Raji (cell line): Measurements from ENCODE around the gene FLNB.

Experiments
- POLR2A ChIP-seq: IDR thresholded peaks from 2 replicates; pipeline ENCODE4 v1.6.1; 2011; ENCODE audit warnings: low read depth, low read length, control low read depth; ENCODE audit not compliant: insufficient read depth

The FLNB gene

DNA sequence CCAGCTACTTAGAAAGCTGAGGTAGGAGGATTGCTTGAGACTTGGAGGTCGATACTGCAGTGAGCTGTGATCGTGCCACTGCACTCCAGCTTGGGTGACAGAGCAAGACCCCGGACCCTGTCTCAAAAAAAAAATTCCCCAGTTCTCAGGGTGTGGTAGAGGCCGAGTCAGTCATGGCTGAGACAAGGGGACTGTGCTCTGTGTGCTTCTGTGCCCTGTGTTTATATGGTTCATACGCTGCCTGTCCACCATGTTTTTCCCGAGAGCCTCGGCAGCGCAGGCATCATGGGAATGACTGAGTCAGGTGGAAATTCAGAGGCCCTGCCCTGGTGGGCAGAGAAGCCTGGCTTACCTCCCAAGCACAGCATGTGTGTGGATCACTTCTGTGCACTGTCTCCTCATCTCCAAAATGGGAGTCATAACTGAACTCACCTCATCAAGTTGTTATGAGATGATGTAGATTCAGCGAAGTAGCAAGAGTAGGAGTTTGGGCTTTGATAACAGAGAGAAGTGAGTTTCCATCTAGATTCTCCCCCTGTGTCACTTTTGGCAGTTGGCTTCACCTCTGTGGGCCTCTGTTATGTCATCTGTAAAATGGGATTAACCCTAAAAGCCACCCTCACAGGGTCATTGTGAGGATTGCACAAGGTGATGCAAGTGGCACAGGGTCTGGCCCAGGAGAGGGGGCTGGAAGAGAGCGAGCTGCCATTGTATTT is 56.9 kb downstream of the FLNB start:
- no peak for TF ChIP-seq POLR2A

DNA sequence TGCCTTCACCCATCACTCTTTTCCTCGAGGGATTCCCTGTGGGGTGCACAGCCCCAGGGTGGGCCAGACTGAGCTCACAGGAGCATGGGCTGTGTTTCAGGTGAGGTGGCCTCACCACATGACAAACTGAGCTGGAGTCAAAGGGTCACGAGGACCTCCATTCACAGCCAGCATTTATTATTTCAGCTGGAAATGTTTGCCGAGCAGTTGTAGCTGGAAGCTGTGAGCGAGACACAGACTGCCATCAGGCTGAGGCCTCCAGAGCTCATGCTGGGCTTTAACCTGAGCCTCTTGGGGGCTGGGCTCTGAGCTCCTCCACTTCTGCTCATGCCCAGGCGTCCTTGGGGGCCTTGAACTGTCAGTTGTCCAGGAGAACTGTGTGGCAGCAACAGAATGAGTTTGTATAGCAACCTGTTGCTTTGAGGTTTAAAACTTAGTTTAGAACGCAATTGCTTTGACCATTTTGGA is 57.5 kb downstream of the FLNB start:
- TF ChIP-seq POLR2A = no peak

DNA sequence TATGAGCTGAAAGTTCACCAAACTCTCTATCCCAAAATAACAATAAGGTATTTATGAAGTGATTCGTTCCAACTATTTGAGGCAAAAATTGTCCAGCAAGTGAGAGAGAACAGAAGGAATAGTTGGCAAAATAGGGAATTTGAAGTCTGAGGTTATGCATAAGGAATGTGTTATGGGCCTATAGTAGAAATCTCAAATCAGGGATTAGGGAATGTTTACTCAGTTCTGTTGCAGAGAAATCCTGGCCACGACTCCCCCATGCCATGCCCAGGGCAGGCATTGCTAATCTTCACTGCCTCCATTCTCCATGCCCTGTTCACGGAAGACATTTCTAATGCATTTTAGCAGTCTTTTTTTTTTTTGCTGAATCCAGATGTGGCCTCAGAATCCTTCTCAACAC is 58.6 kb downstream of the FLNB start:
- TF ChIP-seq POLR2A = no peak

DNA sequence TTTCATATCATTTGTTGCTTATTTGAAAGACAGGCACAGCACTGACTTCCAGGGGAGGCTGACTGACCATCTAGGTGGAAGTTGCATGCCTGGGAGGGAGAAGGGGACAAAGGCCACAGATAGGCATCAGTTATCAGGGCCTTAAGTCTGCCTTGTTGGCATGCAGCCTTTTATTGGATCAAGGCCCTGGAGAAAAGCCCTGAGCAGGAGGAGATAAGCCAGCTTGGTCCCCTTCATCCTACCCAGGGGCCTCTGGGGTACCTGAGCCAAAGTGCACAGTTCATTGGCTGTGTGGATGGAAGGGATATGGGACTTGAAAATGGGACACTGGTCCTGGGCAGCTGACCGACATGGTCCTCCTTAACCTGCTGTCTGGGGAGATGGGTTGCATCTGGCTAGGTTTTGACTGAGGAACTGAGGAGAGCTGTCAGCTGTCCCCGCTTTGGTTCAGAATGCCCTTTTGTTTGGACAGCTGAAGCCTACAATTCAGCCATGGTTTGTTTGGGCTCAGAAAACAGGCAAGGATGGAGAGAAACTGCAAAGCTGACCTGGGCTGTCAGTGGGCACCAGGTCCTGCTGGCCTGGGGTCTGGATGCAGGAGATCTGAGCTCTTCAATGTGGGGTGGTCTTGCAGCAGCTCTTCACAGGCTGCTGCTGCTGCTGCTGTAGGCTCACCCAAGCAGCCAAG is 60.0 kb downstream of the FLNB start:
- no peak for TF ChIP-seq POLR2A

- TF ChIP-seq POLR2A = no peak
Observed at GRCh38 chr3:58071480-58071971, 63.3 kb downstream of the FLNB start.

DNA sequence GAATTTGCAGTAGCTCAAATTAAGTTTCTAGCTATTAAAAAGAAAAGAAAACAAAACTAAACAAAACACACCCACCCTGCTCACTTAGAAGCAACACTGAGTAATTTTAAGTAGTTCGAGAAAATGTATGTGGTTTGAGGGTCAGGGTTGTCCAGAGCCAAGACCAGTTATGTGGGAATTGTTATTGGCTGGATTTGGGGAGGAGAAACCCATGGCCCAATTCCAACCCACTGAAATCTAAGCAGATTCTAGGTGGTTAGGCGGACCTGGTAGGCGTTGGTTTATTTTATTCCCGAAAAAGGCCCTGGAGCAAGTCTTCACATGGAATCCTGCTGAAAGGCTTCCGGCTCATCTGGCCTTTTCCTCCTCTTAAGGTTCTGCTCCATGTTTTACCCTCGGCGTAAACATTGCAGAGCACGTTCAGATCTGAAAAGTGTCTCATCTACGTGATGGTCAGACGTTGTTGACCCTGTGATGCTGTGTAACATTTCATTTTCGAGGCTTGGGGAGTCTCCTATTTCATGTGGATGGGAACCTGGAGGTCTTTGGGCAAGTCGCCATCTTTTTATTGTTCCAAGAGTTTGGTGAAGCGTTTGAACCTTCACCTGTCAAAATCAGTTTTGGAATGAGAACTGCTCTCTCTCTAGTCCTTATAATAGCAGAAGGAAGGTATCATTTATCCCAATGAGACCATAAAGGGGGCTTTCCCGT is 64.0 kb downstream of the FLNB start:
- TF ChIP-seq POLR2A = no peak

GRCh38 chr3:58072763-58073130 is 64.5 kb downstream of the FLNB start:
- no peak for TF ChIP-seq POLR2A

- TF ChIP-seq POLR2A = no peak
Observed at GRCh38 chr3:58073301-58074108, 65.3 kb downstream of the FLNB start.

- no peak for TF ChIP-seq POLR2A
Observed at GRCh38 chr3:58074116-58074715, 66.0 kb downstream of the FLNB start.

DNA sequence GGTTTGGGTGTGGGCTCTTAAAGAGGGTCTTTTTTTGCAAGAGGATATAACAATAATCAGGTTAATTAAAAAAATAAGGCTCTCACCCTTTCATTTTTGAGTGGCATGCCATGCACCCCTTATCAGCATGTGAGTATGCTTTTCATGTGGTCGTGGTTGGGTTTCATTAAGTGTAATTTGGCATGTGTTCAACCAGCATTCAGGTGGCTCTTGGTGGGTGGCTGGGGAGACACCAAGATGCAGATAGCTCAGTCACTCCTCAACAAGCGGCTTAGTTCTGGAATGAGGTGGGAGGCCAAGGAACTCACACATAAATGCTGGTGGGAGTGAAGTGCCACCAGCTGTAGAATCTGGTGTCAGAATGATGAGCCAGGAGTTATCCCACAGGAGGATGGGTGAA is 66.8 kb downstream of the FLNB start:
- TF ChIP-seq POLR2A = no peak

DNA sequence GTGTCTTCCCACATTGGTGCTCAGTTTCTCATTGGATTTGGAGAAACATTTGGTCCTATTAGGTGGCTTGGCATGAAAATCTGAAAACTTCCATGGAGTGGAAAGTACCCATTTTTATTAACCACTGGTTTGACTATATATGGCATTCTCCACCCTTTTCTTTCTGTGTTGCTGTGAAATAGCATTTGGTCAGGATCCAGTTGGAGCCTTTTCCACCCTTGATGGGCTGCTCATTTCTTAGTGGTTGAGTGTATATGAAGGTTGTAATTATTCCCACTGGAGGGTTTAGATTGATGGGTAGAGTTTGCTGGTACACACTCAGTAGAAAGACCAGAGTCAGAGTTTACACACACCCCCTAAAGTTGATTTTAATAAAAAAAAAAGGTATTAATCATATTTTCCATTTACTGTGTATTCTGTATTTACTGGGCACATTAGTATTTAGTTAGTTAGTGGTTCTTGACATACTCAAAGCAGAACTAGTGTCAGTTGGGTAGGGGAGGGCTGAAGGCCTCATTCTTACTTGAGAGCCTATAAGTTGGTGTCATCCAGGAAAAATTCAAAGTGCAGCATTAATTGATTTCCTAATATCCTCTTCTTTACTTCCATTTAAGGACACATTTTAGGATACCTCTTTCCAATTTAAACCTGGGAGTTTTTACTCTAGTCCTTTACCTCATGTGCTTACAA is 69.5 kb downstream of the FLNB start:
- TF ChIP-seq POLR2A = no peak

DNA sequence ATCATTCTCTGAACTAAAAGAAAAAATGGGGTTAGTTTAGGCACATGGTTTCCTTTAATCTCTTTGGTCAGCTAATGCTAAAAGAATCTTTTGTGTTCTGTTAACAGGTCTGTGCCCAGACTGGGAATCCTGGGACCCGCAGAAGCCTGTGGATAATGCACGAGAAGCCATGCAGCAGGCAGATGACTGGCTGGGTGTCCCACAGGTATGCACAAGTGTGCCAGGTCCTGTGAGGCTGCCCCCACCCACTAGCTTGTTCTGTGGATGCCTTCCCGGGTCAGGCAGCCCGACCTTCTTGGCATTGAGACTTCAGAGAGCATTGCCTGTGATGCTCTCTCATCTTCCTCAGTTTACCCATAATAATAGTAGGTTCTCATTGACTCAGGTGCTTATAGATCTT is 70.4 kb downstream of the FLNB start:
- TF ChIP-seq POLR2A = no peak

- TF ChIP-seq POLR2A = no peak
Observed at GRCh38 chr3:58079773-58080172, 71.6 kb downstream of the FLNB start.

DNA sequence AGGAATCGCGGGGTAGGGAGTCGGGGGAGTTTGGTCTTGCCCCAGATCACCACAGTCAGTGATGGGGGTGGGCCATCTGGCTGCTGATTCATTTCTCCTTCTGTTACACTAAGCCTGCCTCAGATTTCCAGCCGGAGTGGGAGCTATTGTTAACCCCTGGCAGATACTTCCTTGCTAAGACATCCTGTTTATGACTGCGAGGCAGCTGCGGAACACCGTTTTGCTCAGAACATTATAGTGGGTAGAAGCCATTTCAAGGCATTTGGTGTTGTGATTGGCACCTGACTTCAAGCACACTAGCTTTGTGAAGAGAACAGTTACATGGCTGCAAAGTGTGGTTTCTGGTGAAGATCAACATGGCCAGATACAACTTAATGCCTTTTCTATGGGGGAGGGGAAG is 73.8 kb downstream of the FLNB start:
- TF ChIP-seq POLR2A = no peak
